Brain microvascular endothelial cell (primary cell): ENCODE measurements around the gene SYT12.

Experiments used
- DNase-seq: peaks from one replicate; pipeline ENCODE4 v3.0.0-alpha.2; 2020
- H3K27ac ChIP-seq: fragments of 250-450 bp; sonication (Bioruptor Pico); 2 replicates; pipeline ENCODE4 v1.5.1; 2020; ENCODE audit warnings: mild to moderate bottlenecking, moderate library complexity
- H3K27me3 ChIP-seq: fragments of 250-450 bp; sonication (Bioruptor Pico); replicated peaks from 2 replicates; pipeline ENCODE4 v1.5.1; 2020; ENCODE audit warnings: mild to moderate bottlenecking
- H3K36me3 ChIP-seq: fragments of 250-450 bp; sonication (Bioruptor Pico); replicated peaks from 2 replicates; pipeline ENCODE4 v1.5.1; 2020; ENCODE audit warnings: mild to moderate bottlenecking
- H3K4me3 ChIP-seq: 2 replicates; pipeline ENCODE4 v1.5.1; 2011; ENCODE audit warnings: low read depth, mild to moderate bottlenecking, control low read depth, low read length, moderate library complexity
- CTCF ChIP-seq: IDR thresholded peaks from 2 replicates; pipeline ENCODE4 v1.5.1; 2011; ENCODE audit warnings: low read depth, mild to moderate bottlenecking, moderate library complexity, low read length, control low read depth, inconsistent platforms; ENCODE audit errors: missing control alignments
- in situ Hi-C: cut with HindIII; loops from 2 replicates; pipeline ENCODE4 v1.10.0; 2017; ENCODE audit warnings: low sequenced_read_pairs, low pct_ligation_motif_present

The SYT12 gene, protein sequence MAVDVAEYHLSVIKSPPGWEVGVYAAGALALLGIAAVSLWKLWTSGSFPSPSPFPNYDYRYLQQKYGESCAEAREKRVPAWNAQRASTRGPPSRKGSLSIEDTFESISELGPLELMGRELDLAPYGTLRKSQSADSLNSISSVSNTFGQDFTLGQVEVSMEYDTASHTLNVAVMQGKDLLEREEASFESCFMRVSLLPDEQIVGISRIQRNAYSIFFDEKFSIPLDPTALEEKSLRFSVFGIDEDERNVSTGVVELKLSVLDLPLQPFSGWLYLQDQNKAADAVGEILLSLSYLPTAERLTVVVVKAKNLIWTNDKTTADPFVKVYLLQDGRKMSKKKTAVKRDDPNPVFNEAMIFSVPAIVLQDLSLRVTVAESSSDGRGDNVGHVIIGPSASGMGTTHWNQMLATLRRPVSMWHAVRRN

GRCh38 chr11:67022961-67023956, at the start of gene SYT12:
Gene SYT12 (plus strand): TSS chr11:67023134. CDS start chr11:67030145, 7,011 bp downstream.
- in situ Hi-C loops: no loop called here
- no peak within 1 kb of the TSS for H3K27ac ChIP-seq
- no peak for DNase-seq
- H3K4me3 ChIP-seq: peak within 1 kb of the TSS; percentile 46
- H3K27me3 ChIP-seq: no peaks in the 10 kb centered on the region
- H3K36me3 ChIP-seq: no peaks in the 10 kb centered on the region
- no peak for TF ChIP-seq CTCF

DNA sequence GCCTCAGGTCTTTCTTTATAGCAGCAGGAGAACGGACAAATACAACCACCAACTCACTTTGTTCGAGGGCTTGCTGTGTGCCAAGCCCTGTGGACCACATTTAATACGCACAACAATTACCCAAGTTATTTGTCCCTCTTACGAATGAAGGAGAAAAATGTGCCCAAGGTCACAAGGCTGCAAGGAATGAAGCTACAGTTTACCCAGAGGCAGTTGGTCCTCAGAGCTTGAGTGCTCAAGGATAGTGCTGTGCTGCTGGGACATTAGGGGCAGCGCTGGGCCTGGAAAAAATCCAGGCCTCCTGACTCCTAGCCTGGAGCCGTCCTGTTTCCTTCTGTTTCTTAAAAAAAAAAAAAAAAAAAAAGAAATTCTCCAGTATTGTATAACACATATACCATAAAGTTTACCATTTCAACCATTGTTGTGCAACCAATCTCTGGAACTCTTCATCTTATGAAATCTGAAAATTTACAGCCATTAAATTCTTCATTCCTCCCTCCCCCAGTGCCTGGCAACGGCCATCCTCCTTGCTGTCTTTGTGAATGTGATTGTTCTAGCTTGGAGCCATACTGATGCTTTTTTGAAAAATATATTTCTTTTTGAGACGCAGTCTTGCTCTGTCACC, 48.9 kb upstream of the SYT12 start:
- in situ Hi-C loops: no loop called here
- no peaks in the 10 kb centered on the region for H3K36me3 ChIP-seq
- H3K27ac ChIP-seq: no peak overlapping the region
- no peak for TF ChIP-seq CTCF
- no peaks in the 10 kb centered on the region for H3K27me3 ChIP-seq
- no peak overlapping the region for H3K4me3 ChIP-seq
- DNase-seq: no peak

GRCh38 chr11:66974724-66975404, 48.1 kb upstream of the SYT12 start, which contains the start of gene C11orf86:
Gene C11orf86 (plus strand): TSS chr11:66975304. CDS start chr11:66975363, 59 bp downstream.
- Histone ChIP-seq H3K27me3 (no peaks in the 10 kb centered on the region), H3K36me3 (no peaks in the 10 kb centered on the region), H3K27ac (no peak within 1 kb of the TSS), H3K4me3 (no peak within 1 kb of the TSS)
- DNase-seq: no peak
- no peak for TF ChIP-seq CTCF
- in situ Hi-C loops: no loop called here

DNA sequence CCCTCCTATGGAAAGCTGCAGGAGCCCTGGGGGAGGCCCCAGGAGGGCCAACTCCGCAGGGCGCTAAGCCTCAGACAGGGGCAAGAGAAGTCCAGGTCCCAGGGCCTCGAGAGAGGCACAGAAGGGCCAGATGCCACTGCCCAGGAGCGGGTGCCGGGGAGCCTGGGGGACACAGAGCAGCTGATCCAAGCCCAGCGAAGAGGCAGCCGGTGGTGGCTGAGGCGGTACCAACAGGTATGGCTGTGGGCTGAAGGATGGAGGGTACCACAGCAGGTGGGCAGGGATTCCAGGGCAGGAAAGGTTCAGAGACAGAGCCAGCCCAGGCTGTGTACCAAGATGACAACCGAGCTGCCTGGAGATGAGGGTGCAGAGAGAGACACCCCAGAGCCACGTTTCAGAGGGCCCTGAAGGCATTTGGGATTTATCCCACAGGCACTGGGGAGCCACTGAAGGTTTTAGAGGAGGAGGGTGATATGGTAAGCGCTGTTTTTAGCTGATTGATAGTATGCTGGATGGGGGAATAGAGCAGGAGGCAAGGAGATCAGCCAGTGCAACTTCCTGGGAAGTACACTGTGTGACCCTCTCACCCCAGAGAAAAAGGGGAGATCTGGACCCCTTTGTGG, 47.4 kb upstream of the SYT12 start:
- TF ChIP-seq CTCF: no peak
- no peaks in the 10 kb centered on the region for H3K27me3 ChIP-seq
- no peak overlapping the region for H3K4me3 ChIP-seq
- in situ Hi-C loops: no loop called here
- H3K36me3 ChIP-seq: no peaks in the 10 kb centered on the region
- H3K27ac ChIP-seq: no peak overlapping the region
- no peak for DNase-seq

DNA sequence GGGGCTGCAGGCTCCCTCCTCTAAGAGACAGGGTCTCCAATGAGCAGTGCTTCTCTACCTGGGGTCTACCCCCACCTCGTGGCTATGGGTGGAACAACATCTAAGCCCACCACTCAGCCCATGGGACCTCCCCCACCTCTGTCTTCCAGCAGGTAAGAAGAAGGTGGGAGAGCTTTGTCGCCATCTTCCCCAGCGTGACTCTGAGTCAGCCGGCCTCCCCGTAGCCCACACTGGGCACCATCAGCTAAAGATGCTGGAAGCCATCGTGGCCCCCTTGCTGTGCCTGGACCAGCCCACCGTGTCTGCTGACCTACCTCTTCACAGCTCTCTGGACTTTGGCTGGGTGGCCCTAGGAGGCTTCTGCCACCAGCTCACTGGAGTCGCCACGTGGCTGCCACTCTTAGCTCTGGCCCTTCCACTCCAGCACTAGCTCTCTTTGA, 46.9 kb upstream of the SYT12 start:
- no peak for DNase-seq
- in situ Hi-C loops: no loop called here
- no peaks in the 10 kb centered on the region for H3K27me3 ChIP-seq
- no peaks in the 10 kb centered on the region for H3K36me3 ChIP-seq
- TF ChIP-seq CTCF: peak; percentile 91
- no peak overlapping the region for H3K4me3 ChIP-seq
- H3K27ac ChIP-seq: no peak overlapping the region
